Chondrocyte (in vitro differentiated cells): ENCODE measurements around the gene BDNF. TPM values are rescaled to one million over a fixed set of nuclear protein-coding genes. Genes with fewer than 3 reads are reported as not detected.

Experiments
- DNase-seq: peaks from one replicate; pipeline ENCODE4 v3.0.0; 2021; ENCODE audit warnings: mixed read lengths, low spot score
- H3K27ac Mint-ChIP-seq: one replicate; pipeline ENCODE4 v1.8.0; 2021; ENCODE audit warnings: mild to moderate bottlenecking, moderate library complexity, mixed read lengths; ENCODE audit not compliant: unreplicated experiment
- H3K27me3 Mint-ChIP-seq: 2 replicates; pipeline ENCODE4 v1.8.0; 2021; ENCODE audit warnings: low read depth, mixed read lengths
- H3K36me3 Mint-ChIP-seq: 2 replicates; pipeline ENCODE4 v1.8.0; 2021; ENCODE audit warnings: low read depth, mixed read lengths
- H3K4me1 Mint-ChIP-seq: 2 replicates; pipeline ENCODE4 v1.8.0; 2021; ENCODE audit warnings: low read depth, mild to moderate bottlenecking, mixed read lengths
- H3K4me3 Mint-ChIP-seq: one replicate; pipeline ENCODE4 v1.8.0; 2021; ENCODE audit warnings: mild to moderate bottlenecking, moderate library complexity, mixed read lengths; ENCODE audit not compliant: unreplicated experiment
- H3K9me3 Mint-ChIP-seq: 2 replicates; pipeline ENCODE4 v1.8.0; 2021; ENCODE audit warnings: low read depth, mixed read lengths
- CTCF ChIP-seq: fragments of 200-600 bp; sonication (generic); IDR thresholded peaks from 2 replicates; pipeline ENCODE4 v1.5.0; 2021; ENCODE audit warnings: antibody characterized with exemption, mild to moderate bottlenecking, moderate library complexity
- total RNA-seq: library from RNA; stranded (reverse); gene quantifications from 3 replicates; pipeline ENCODE4 v1.2.1, GENCODE V29; 2021

The BDNF gene
- total RNA-seq, 1 donor from 2014 or later: 4.1 TPM

GRCh38 chr11:27723687-27724086 is 23.4 kb upstream of the BDNF start:
- Mint-ChIP-seq H3K4me3 (no peak overlapping the region), H3K27ac (no peak overlapping the region), H3K4me1 (peaks cover 42% of the 10 kb centered on the region), H3K9me3 (no peaks in the 10 kb centered on the region), H3K36me3 (no peaks in the 10 kb centered on the region), H3K27me3 (peaks cover 40% of the 10 kb centered on the region)
- TF ChIP-seq CTCF: peak; percentile 45
- DNase-seq: no peak

GRCh38 chr11:27722953-27723344 is 22.7 kb upstream of the BDNF start:
- peak overlapping the region; percentile 83 for H3K4me3 Mint-ChIP-seq
- H3K9me3 Mint-ChIP-seq: no peaks in the 10 kb centered on the region
- H3K27me3 Mint-ChIP-seq: peaks cover 40% of the 10 kb centered on the region
- no peaks in the 10 kb centered on the region for H3K36me3 Mint-ChIP-seq
- TF ChIP-seq CTCF: no peak
- peaks cover 43% of the 10 kb centered on the region for H3K4me1 Mint-ChIP-seq
- no peak for DNase-seq
- H3K27ac Mint-ChIP-seq: no peak overlapping the region

- Mint-ChIP-seq H3K9me3 (no peaks in the 10 kb centered on the region), H3K4me3 (peak overlapping the region; percentile 83), H3K27ac (no peak overlapping the region), H3K4me1 (peaks cover 49% of the 10 kb centered on the region), H3K36me3 (no peaks in the 10 kb centered on the region), H3K27me3 (peaks cover 40% of the 10 kb centered on the region)
- no peak for TF ChIP-seq CTCF
- DNase-seq: no peak
These were observed 22.1 kb upstream of the BDNF start for GRCh38 chr11:27722117-27722952.

GRCh38 chr11:27721264-27722116 is 21.2 kb upstream of the BDNF start:
- no peak for DNase-seq
- Mint-ChIP-seq H3K27ac (no peak overlapping the region), H3K36me3 (no peaks in the 10 kb centered on the region), H3K4me3 (peak overlapping the region; percentile 83), H3K4me1 (peaks cover 50% of the 10 kb centered on the region), H3K27me3 (peaks cover 40% of the 10 kb centered on the region), H3K9me3 (no peaks in the 10 kb centered on the region)
- TF ChIP-seq CTCF: no peak

- Mint-ChIP-seq H3K36me3 (no peaks in the 10 kb centered on the region), H3K27me3 (peaks cover 34% of the 10 kb centered on the region), H3K27ac (peak overlapping the region; percentile 15), H3K9me3 (no peaks in the 10 kb centered on the region), H3K4me3 (peak overlapping the region; percentile 85), H3K4me1 (peaks cover 50% of the 10 kb centered on the region)
- peak; percentile 68 for TF ChIP-seq CTCF
- DNase-seq: no peak
These were observed 20.1 kb upstream of the BDNF start for GRCh38 chr11:27720277-27720830.
